GM12878 (cell line): ENCODE data around the gene MRPS18A. TPM values are rescaled to one million over a fixed set of nuclear protein-coding genes. Genes with fewer than 3 reads are reported as not detected.
"Not testable (repeated sequence)": the region's sequence is repeated elsewhere in the genome, so short reads cannot be mapped to it uniquely, and the experiment has no call there.

Source experiments
- ATAC-seq: fragments of 200-7000 bp; cut with Tn5 transposase; 3 replicates; pipeline ENCODE4 v1.9.1; 2020; ENCODE audit warnings: mild to moderate bottlenecking, moderate library complexity
- BruUV-seq: library from RNA; stranded (reverse); fragments of 400-500 nt; replicated peaks from 2 replicates; lab custom pipeline; 2021; lab: Mats Ljungman, UMichigan
- CTCF ChIA-PET: fragments of 300-600 bp; sonication (Branson Sonifier 250); formaldehyde crosslinking; extraction: SDS; loops from one replicate; lab custom pipeline; 2021; ENCODE audit warnings: inconsistent platforms; lab: Yijun Ruan, JAX
- POLR2A ChIA-PET: fragments of 350-600 bp; formaldehyde crosslinking; extraction: SDS; loops from one replicate; lab custom pipeline; 2021; ENCODE audit warnings: inconsistent platforms; lab: Charles Lee
- RAD21 ChIA-PET: fragments of 300-600 bp; sonication (Branson Sonifier 250); formaldehyde crosslinking; loops from one replicate; lab custom pipeline; 2023; ENCODE audit warnings: antibody characterized with exemption; ENCODE audit not compliant: unreplicated experiment; lab: Charles Lee
- SMC1A ChIA-PET: fragments of 300-600 bp; sonication (Branson Sonifier 250); formaldehyde crosslinking; loops from one replicate; lab custom pipeline; 2023; ENCODE audit not compliant: unreplicated experiment, uncharacterized antibody; lab: Charles Lee
- DNase-seq: peaks from one replicate; pipeline ENCODE4 v3.0.0-alpha.2; 2011; ENCODE audit warnings: low read depth, low spot score
- FAIRE-seq: peaks from 3 replicates; lab custom pipeline; 2011; peaks lifted over from hg19 to GRCh38; lab: Jason Lieb, UNC
- H2AFZ ChIP-seq: 2 replicates; pipeline ENCODE4 v1.6.0; 2011; ENCODE audit warnings: low read depth, low read length, control low read depth; ENCODE audit not compliant: control insufficient read depth
- H3K27ac ChIP-seq: 2 replicates; pipeline ENCODE4 v1.5.1; 2011; ENCODE audit warnings: control low read depth; ENCODE audit not compliant: control insufficient read depth, insufficient read depth
- H3K27me3 ChIP-seq, 2 experiments: replicated peaks in 1 of 2; 2 replicates each; pipeline versions ENCODE4 v1.6.0 to v1.6.1; 2011; ENCODE audit warnings: low read length in 1 of 2; ENCODE audit not compliant: control insufficient read depth in 2 of 2, insufficient read depth in 2 of 2
- H3K36me3 ChIP-seq, 2 experiments: 2 replicates each; pipeline ENCODE4 v1.5.1; 2011; ENCODE audit warnings: low read length in 1 of 2; ENCODE audit not compliant: control insufficient read depth in 2 of 2, insufficient read depth in 2 of 2
- H3K4me1 ChIP-seq: 2 replicates; pipeline ENCODE4 v1.6.1; 2011; ENCODE audit warnings: mild to moderate bottlenecking, low read length, moderate library complexity, mixed read lengths; ENCODE audit not compliant: control insufficient read depth, insufficient read depth
- H3K4me2 ChIP-seq: 2 replicates; pipeline ENCODE4 v1.6.0; 2011; ENCODE audit warnings: control low read depth; ENCODE audit not compliant: control insufficient read depth, insufficient read depth
- H3K4me3 ChIP-seq: fragments of 200-600 bp; sonication (generic); 2 replicates; pipeline ENCODE4 v1.5.1; 2016
- H3K79me2 ChIP-seq: 2 replicates; pipeline ENCODE4 v1.6.0; 2011; ENCODE audit warnings: low read length; ENCODE audit not compliant: control insufficient read depth, insufficient read depth
- H3K9ac ChIP-seq: 2 replicates; pipeline ENCODE4 v1.8.0; 2011; ENCODE audit warnings: low read length, control low read depth, mixed read lengths; ENCODE audit not compliant: control insufficient read depth, insufficient read depth
- H3K9me3 ChIP-seq: replicated peaks from 3 replicates; pipeline ENCODE4 v1.5.1; 2011; ENCODE audit warnings: mild to moderate bottlenecking, low read length; ENCODE audit not compliant: control insufficient read depth, insufficient read depth
- H4K20me1 ChIP-seq: 2 replicates; pipeline ENCODE4 v1.6.0; 2011; ENCODE audit not compliant: control insufficient read depth, insufficient read depth
- CBFB ChIP-seq: IDR thresholded peaks from 2 replicates; pipeline ENCODE4 v1.6.1; 2016; ENCODE audit warnings: antibody characterized with exemption, low read depth
- MEF2A ChIP-seq: IDR thresholded peaks from 2 replicates; pipeline ENCODE4 v1.6.1; 2011; ENCODE audit warnings: low read depth, mild to moderate bottlenecking, low read length, moderate library complexity; ENCODE audit not compliant: insufficient read depth
- MYC ChIP-seq: IDR thresholded peaks from 2 replicates; pipeline ENCODE4 v1.6.1; 2011; ENCODE audit warnings: mild to moderate bottlenecking, low read length, moderate library complexity, inconsistent platforms; ENCODE audit not compliant: insufficient read depth, insufficient replicate concordance, insufficient read length, severe bottlenecking
- NBN ChIP-seq: fragments of 450-650 bp; IDR thresholded peaks from 2 replicates; pipeline ENCODE4 v1.6.1; 2016
- NFXL1 ChIP-seq: fragments of 450-650 bp; IDR thresholded peaks from 2 replicates; pipeline ENCODE4 v1.6.1; 2017; ENCODE audit warnings: antibody characterized with exemption, mild to moderate bottlenecking, borderline replicate concordance
- PKNOX1 ChIP-seq: fragments of 450-650 bp; IDR thresholded peaks from 2 replicates; pipeline ENCODE4 v1.6.1; 2016; ENCODE audit warnings: mild to moderate bottlenecking
- POLR2AphosphoS2 ChIP-seq: IDR thresholded peaks from 2 replicates; pipeline ENCODE4 v1.6.1; 2011; ENCODE audit warnings: low read depth, mild to moderate bottlenecking, low read length, improper control_type of control experiment, moderate library complexity
- RELA ChIP-seq: fragments of 450-650 bp; IDR thresholded peaks from 2 replicates; pipeline ENCODE4 v1.8.0; 2014; ENCODE audit warnings: borderline replicate concordance; ENCODE audit not compliant: partially characterized antibody
- ZNF622 ChIP-seq: fragments of 450-650 bp; IDR thresholded peaks from 2 replicates; pipeline ENCODE4 v1.6.1; 2017; ENCODE audit warnings: mild to moderate bottlenecking, inconsistent platforms
- ZZZ3 ChIP-seq: IDR thresholded peaks from 2 replicates; pipeline ENCODE4 v1.6.1; 2011; ENCODE audit warnings: low read depth; ENCODE audit not compliant: control insufficient read depth, insufficient read length
- WGBS: methylation state at CpG from one replicate; pipeline ENCODE4 v1.1.6; 2016; ENCODE audit warnings: low lambda C conversion rate; ENCODE audit not compliant: insufficient replicate concordance, insufficient coverage; ENCODE audit errors: missing lambda C conversion rate; 5-methylcytosine and 5-hydroxymethylcytosine counted together
- in situ Hi-C: fragments of 300-500 bp; cut with MboI; formaldehyde crosslinking; loops from 9 replicates; pipeline ENCODE4 v1.14.3; 2018; ENCODE audit warnings: mixed read lengths
- intact Hi-C: fragments of 100-400 bp; cut with micrococcal nuclease; formaldehyde crosslinking; loops from one replicate; pipeline ENCODE4 v1.14.2; 2022; ENCODE audit not compliant: unreplicated experiment
- polyA plus RNA-seq, 11 experiments: library from polyadenylated mRNA; depleted of rRNA in 4 of 11; unstranded in 6 of 11; stranded (reverse) in 5 of 11; fragments of >200 nt; fragmentation: Nextera tagmentation in 4 of 11; fragmentation: Illumina TruSeq in 1 of 11; extraction: Ambion mirVana in 4 of 11; extraction: Trizol in 1 of 11; gene quantifications; 1 replicate in 1 of 11; 2 replicates in 10 of 11; pipeline versions ENCODE4 v1.2.1 to v1.2.3, GENCODE V29; 2011 to 2016; ENCODE audit warnings: inconsistent platforms in 2 of 11, missing spikeins in 2 of 11, low read depth in 1 of 11
- total RNA-seq, 4 experiments: library from RNA; depleted of rRNA in 3 of 4; stranded (reverse); fragments of >200 nt in 3 of 4; fragmentation: Illumina TruSeq in 1 of 4; extraction: Trizol in 1 of 4; gene quantifications; 2 replicates each; pipeline versions ENCODE4 v1.2.1 to v1.2.3, GENCODE V29; 2013 to 2021

Gene MRPS18A
- total and polyA plus RNA-seq, 10 of the 15 experiments (the other 5 are each of a cell fraction or from before 2014, with no cell fraction given), result 66.3 to 158 (median 98.7) TPM

GRCh38 chr6:43657221-43657802 lies 30.3 kb downstream of the MRPS18A start:
- no peaks in the 10 kb centered on the region for H4K20me1 ChIP-seq
- SMC1A ChIA-PET, result interaction anchor here (0.7 to 1.7 kb wide), 2 partner anchors 9 to 49 kb away, joined by 3 to 7 read pairs; no protein-coding TSS in a partner anchor
- no peak overlapping the region for H2AFZ ChIP-seq
- no peak overlapping the region for H3K9ac ChIP-seq
- 73% methylated on average over 3 of the region's 3 CpGs for WGBS
- POLR2A ChIA-PET, result interaction anchor here (1.1 kb wide), 1 partner anchor 410 kb away, joined by 3 read pairs; no protein-coding TSS in a partner anchor
- H3K4me1 ChIP-seq, result peaks cover 6% of the 10 kb centered on the region
- TF ChIP-seq POLR2AphosphoS2, result no peak
- no peak for TF ChIP-seq CBFB
- TF ChIP-seq MYC, result no peak
- TF ChIP-seq ZNF622, result no peak
- TF ChIP-seq ZZZ3, result no peak
- no peak for TF ChIP-seq RELA
- no peak for TF ChIP-seq MEF2A
- TF ChIP-seq PKNOX1, result no peak
- no peak for TF ChIP-seq NBN
- TF ChIP-seq NFXL1, result no peak
- TF ChIP-seq, all 136 proteins: peak for 0
- in situ Hi-C loops (no loop called here), intact Hi-C loops (no loop called here)
- FAIRE-seq (no peak), DNase-seq (no peak), ATAC-seq (no peak)
- H3K27me3 ChIP-seq, result no peaks in the 10 kb centered on the region
- no peak overlapping the region for H3K4me2 ChIP-seq
- no peak overlapping the region for H3K27ac ChIP-seq
- no peaks in the 10 kb centered on the region for H3K79me2 ChIP-seq
- BruUV-seq, result no TSS peak
- ChIA-PET CTCF (interaction anchor here (1.8 kb wide), 1 partner anchor 9 kb away, joined by 4 read pairs; no protein-coding TSS in a partner anchor), RAD21 (interaction anchor here (1.3 to 1.4 kb wide), 2 partner anchors 9 to 28 kb away, joined by 3 to 4 read pairs; partner anchors contain the start of gene GTPBP2)
- no peak overlapping the region for H3K4me3 ChIP-seq
- peaks cover 5% of the 10 kb centered on the region; the same call in 2 of the 3 replicates for H3K9me3 ChIP-seq
- no peaks in the 10 kb centered on the region for H3K36me3 ChIP-seq

GRCh38 chr6:43652822-43653221 lies 34.8 kb downstream of the MRPS18A start:
- in situ Hi-C loops, FAIRE-seq: not testable (repeated sequence)
- CTCF ChIA-PET, result interaction anchor here (0.6 to 1.5 kb wide), 3 partner anchors 9 to 44 kb away, joined by 3 to 4 read pairs (median 3); no protein-coding TSS in a partner anchor

More at GRCh38 chr6:43652822-43653221, 34.8 kb downstream of the MRPS18A start:
- H3K27me3 ChIP-seq, intact Hi-C loops, RAD21 ChIA-PET, H2AFZ ChIP-seq, H3K9ac ChIP-seq, ATAC-seq, H3K4me3 ChIP-seq, BruUV-seq, H3K36me3 ChIP-seq, H3K79me2 ChIP-seq, H3K9me3 ChIP-seq, H4K20me1 ChIP-seq, H3K27ac ChIP-seq, H3K4me1 ChIP-seq, DNase-seq, H3K4me2 ChIP-seq: not testable (repeated sequence)
- 77% methylated on average over 2 of the region's 2 CpGs for WGBS
- SMC1A ChIA-PET, result interaction anchor here (2.0 kb wide), 1 partner anchor 14 kb away, joined by 5 read pairs; no protein-coding TSS in a partner anchor
- POLR2A ChIA-PET, result interaction anchor here (1.3 kb wide), 1 partner anchor 25 kb away, joined by 3 read pairs; no protein-coding TSS in a partner anchor
